LNCaP clone FGC (cell line): ENCODE data around the gene TWF2.

ENCODE experiments used
- DNase-seq: peaks from one replicate; pipeline ENCODE4 v3.0.0-alpha.2; 2011; ENCODE audit warnings: low read depth
- H3K4me3 ChIP-seq: 2 replicates; pipeline ENCODE4 v1.5.1; 2011; ENCODE audit warnings: mild to moderate bottlenecking, low read depth, low read length, control low read depth
- TF ChIP-seq, protein P1 (sequence below): IDR thresholded peaks from 2 replicates; pipeline ENCODE4 v1.5.1; 2012; ENCODE audit warnings: mild to moderate bottlenecking; ENCODE audit not compliant: control insufficient read depth, insufficient read depth; ENCODE audit errors: extremely low read depth

The TWF2 gene

DNA sequence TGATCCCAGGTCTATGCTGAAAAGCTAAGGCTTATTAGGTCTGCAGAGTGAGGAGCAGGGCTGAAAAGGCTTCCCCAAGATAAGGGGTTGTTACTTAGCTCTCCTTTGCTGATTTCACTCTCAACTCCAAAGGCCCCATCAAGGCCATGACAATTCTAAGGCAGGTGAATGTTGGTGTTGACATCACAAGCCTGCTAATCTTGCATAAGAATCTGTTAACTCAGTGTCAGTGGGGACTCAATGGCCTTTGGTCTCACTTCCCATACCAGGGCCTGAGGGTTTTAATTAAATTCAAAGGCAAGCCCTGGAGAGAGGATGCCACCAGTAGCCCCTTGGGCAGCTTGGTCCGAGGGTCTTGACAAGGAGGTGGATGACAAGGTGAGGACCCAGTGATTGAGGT is 50.4 kb downstream of the TWF2 start:
- DNase-seq = no peak
- TF ChIP-seq, protein P1, sequence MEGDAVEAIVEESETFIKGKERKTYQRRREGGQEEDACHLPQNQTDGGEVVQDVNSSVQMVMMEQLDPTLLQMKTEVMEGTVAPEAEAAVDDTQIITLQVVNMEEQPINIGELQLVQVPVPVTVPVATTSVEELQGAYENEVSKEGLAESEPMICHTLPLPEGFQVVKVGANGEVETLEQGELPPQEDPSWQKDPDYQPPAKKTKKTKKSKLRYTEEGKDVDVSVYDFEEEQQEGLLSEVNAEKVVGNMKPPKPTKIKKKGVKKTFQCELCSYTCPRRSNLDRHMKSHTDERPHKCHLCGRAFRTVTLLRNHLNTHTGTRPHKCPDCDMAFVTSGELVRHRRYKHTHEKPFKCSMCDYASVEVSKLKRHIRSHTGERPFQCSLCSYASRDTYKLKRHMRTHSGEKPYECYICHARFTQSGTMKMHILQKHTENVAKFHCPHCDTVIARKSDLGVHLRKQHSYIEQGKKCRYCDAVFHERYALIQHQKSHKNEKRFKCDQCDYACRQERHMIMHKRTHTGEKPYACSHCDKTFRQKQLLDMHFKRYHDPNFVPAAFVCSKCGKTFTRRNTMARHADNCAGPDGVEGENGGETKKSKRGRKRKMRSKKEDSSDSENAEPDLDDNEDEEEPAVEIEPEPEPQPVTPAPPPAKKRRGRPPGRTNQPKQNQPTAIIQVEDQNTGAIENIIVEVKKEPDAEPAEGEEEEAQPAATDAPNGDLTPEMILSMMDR = no peak
- H3K4me3 ChIP-seq = no peak overlapping the region

DNA sequence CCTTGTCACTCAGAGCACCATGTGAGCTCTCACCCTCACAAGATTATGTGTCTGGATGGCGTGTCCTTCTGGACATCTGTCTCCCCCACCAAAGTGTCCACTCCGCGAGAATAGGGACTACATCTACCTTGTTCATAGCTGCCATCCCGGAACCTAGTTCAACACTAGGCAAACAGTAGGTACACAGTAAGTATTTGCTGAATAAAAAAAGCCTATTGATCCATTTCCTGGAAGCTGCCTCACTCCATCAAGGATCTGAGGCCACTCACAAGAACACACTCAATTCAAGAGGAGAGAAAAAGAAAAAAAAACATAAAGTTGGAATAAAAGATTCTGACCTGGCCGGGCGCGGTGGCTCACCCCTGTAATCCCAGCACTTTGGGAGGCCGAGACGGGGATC is 52.2 kb downstream of the TWF2 start:
- TF ChIP-seq, protein P1 = no peak
- DNase-seq = no peak
- no peak overlapping the region for H3K4me3 ChIP-seq

DNA sequence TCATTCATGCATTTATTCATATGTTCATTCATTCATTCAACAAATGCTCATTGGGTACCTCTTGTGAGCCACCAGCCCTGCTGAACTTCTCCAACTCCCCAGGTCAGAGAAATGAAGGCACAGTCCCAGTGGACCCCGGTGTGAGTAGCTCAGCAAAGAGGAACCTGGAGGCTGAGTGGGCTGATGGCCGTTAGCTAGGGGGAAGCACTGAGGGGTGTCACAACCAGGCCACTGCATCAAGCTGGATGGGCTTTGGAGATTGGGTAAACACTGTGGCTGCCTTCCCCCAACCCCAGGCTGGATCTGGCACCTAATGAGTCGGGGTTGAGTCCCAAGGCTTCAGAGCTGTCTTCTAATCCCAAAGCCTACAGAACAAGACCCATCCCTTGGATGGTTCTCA is 53.1 kb downstream of the TWF2 start:
- no peak for DNase-seq
- H3K4me3 ChIP-seq = no peak overlapping the region
- TF ChIP-seq, protein P1 = no peak

DNA sequence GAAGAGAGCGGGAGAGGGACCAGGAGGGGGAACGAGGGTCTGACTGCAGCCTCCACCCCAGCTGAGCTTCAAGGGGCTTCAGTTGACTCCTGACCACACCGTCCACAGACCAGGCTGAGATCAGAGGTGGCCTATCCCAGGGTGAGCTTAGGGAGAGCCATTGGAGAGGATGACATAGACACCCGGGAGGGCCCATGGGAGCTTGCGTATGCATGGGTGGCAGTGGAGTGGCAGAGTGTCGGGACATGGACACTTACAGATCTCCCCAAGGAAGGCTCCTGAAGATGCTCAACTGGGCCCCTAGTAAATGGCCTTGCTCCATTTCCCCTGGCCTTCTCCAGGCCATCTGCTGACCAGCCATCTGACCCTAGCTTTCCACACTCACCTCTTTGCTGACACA is 53.6 kb downstream of the TWF2 start:
- no peak for DNase-seq
- H3K4me3 ChIP-seq = no peak overlapping the region
- TF ChIP-seq, protein P1 = no peak

DNA sequence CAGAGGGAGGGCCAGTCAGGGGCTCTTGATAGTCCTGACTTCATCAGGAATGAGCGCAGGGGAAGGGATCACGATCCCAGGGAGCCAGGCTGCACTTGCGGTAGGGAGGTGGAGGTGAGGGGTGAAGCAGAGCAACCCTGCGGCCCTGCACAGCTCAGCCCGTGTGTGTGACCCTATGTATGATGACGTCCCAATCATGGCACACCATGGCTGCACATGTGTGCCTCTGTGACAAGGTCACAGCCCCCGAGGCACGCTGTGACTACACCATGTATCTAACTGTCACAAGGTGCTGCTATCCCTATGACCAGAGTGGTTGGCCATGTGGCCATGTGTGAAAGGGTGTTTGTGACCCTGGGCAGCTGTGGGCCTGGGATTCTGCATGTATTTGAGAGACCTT is 54.3 kb downstream of the TWF2 start:
- TF ChIP-seq, protein P1 = no peak
- no peak for DNase-seq
- H3K4me3 ChIP-seq = no peak overlapping the region

DNA sequence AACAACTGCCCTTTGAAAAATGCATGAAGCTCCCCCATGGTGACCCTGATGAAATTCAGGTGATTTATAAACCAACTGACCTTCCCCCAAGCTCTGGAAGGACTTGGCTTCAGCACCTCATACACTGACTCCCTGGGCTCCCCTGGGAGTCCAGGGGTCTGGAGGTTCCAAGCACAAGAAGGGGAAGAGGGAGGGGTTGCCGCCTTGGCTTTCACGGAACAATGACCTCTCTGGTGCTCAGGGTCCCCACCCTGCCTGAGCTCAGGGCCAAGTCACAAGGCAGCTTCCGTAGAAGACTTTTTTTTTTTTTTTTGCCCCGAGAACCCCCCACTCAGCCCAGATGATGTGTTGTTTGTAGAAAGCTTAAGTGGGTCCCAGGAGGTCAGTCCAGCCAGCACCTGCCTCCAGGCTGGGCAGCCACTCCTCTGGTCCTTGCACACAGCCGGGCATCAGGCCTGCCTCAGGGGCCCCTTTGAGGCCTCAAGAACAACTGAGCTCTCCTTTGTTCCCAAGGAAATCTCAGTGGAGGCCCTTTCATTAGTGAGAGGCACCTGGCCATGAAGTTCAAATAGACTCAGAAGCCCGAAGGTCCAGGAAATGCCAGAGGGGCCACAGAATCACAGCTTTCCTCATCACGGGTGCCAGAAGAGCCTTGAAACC is 55.0 kb downstream of the TWF2 start:
- TF ChIP-seq, protein P1 = no peak
- no peak for DNase-seq
- no peak overlapping the region for H3K4me3 ChIP-seq

DNA sequence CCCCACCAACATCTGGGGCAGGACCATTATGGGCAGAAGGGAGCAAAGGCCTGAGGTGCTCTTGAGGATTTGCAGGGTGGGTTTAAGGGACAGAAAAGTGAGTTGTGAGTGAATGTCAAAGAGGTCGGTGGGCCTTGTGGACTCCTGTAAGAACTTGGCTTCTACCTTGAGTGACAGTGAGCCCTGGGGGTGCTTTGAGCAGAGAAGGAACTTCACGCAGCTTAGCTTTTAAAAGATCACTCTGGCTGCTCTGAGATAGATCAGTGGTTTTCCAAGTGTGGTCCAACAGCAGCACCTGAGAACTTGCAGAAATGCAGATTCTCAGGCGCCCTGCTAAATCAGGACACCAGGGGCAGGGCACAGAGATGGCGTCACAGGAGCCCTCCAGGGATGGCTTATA is 56.3 kb downstream of the TWF2 start:
- no peak overlapping the region for H3K4me3 ChIP-seq
- no peak for DNase-seq
- TF ChIP-seq, protein P1 = no peak
